Measurements from ENCODE around the gene MAST3.
A peak's percentile ranks its signal among the peaks of the same experiment; 100 is the strongest.
"Not testable (repeated sequence)": the region's sequence is repeated elsewhere in the genome, so short reads cannot be mapped to it uniquely, and the experiment has no call there.

MAST3 gene

GRCh38 chr19:18141031-18141430, 43.5 kb downstream of the MAST3 start:
- DNase-seq: no peak

- DNase-seq: no peak
Measured at GRCh38 chr19:18143902-18144301, 46.3 kb downstream of the MAST3 start.

- no peak for DNase-seq
Measured at GRCh38 chr19:18144361-18144760, 46.8 kb downstream of the MAST3 start.

GRCh38 chr19:18144906-18145305, 47.3 kb downstream of the MAST3 start:
- DNase-seq: no peak

GRCh38 chr19:18145391-18145999, 47.9 kb downstream of the MAST3 start:
- no peak for DNase-seq

GRCh38 chr19:18147396-18147795, 49.8 kb downstream of the MAST3 start:
- DNase-seq: no peak

- DNase-seq: no peak
Measured at GRCh38 chr19:18149596-18149975, 52.0 kb downstream of the MAST3 start.

GRCh38 chr19:18150776-18151624, 53.4 kb downstream of the MAST3 start:
- DNase-seq: no peak

GRCh38 chr19:18152442-18152816, 54.9 kb downstream of the MAST3 start:
- peak; percentile 86 to 91 for DNase-seq

GRCh38 chr19:18152817-18153555, 55.4 kb downstream of the MAST3 start, which contains the start of gene PIK3R2:
TSS of gene PIK3R2 (plus strand) at chr19:18153163. CDS start at chr19:18155880, 2,717 bp downstream.
- peak; percentile 95 to 99 for DNase-seq

- DNase-seq: no peak
Measured at GRCh38 chr19:18153556-18154134, 56.1 kb downstream of the MAST3 start.

- no peak for DNase-seq
Measured at GRCh38 chr19:18155095-18156087, 57.8 kb downstream of the MAST3 start.

GRCh38 chr19:18156268-18156667, 58.7 kb downstream of the MAST3 start:
- no peak for DNase-seq

- peak in 1 of 2 donors; percentile 61 for DNase-seq
Measured at GRCh38 chr19:18156841-18157464, 59.4 kb downstream of the MAST3 start.

- DNase-seq: peak; percentile 78 to 80
Measured at GRCh38 chr19:18157465-18158063, 60.0 kb downstream of the MAST3 start.

- no peak for DNase-seq
Measured at GRCh38 chr19:18158467-18158866, 60.9 kb downstream of the MAST3 start.

- not testable (repeated sequence) for DNase-seq
Measured at GRCh38 chr19:18159059-18159616, 61.6 kb downstream of the MAST3 start.

- DNase-seq: no peak
Measured at GRCh38 chr19:18159810-18160209, 62.2 kb downstream of the MAST3 start.

GRCh38 chr19:18160493-18160970, 63.0 kb downstream of the MAST3 start:
- DNase-seq: no peak

GRCh38 chr19:18160971-18161635, 63.5 kb downstream of the MAST3 start:
- DNase-seq: peak; percentile 26 to 66
